Activated CD4-positive, alpha-beta T cell treated with anti-CD3 and anti-CD28 coated beads, Interleukin-2, amount 10 ng/mL, durations not matched to agents 24 days and 14 days (primary cell): ENCODE data around the gene OR6N2. TPM values are rescaled to one million over a fixed set of nuclear protein-coding genes. Genes with fewer than 3 reads are reported as not detected.

ENCODE experiments used
- DNase-seq: peaks from one replicate; pipeline ENCODE4 v3.0.0; 2022
- H3K27ac Mint-ChIP-seq: one replicate; pipeline ENCODE4 v1.8.0; 2022; ENCODE audit warnings: mild to moderate bottlenecking, mixed read lengths
- H3K27me3 Mint-ChIP-seq: one replicate; pipeline ENCODE4 v1.8.0; 2022; ENCODE audit warnings: mixed read lengths
- H3K36me3 Mint-ChIP-seq: one replicate; pipeline ENCODE4 v1.8.0; 2022; ENCODE audit warnings: low read depth, mild to moderate bottlenecking, mixed read lengths
- H3K4me1 Mint-ChIP-seq: one replicate; pipeline ENCODE4 v1.8.0; 2021; ENCODE audit warnings: mixed read lengths
- H3K4me3 Mint-ChIP-seq: one replicate; pipeline ENCODE4 v1.8.0; 2022; ENCODE audit warnings: mild to moderate bottlenecking, moderate library complexity, mixed read lengths
- H3K9me3 Mint-ChIP-seq: one replicate; pipeline ENCODE4 v1.8.0; 2021; ENCODE audit warnings: mixed read lengths
- intact Hi-C: fragments of 100-400 bp; cut with micrococcal nuclease; formaldehyde crosslinking; loops from one replicate; pipeline ENCODE4 v1.15.1; 2023
- total RNA-seq: library from RNA; stranded (reverse); gene quantifications from 2 replicates; pipeline ENCODE4 v1.2.3, GENCODE V29; 2022

Gene OR6N2
- total RNA-seq, 1 donor from 2014 or later, result not detected

DNA sequence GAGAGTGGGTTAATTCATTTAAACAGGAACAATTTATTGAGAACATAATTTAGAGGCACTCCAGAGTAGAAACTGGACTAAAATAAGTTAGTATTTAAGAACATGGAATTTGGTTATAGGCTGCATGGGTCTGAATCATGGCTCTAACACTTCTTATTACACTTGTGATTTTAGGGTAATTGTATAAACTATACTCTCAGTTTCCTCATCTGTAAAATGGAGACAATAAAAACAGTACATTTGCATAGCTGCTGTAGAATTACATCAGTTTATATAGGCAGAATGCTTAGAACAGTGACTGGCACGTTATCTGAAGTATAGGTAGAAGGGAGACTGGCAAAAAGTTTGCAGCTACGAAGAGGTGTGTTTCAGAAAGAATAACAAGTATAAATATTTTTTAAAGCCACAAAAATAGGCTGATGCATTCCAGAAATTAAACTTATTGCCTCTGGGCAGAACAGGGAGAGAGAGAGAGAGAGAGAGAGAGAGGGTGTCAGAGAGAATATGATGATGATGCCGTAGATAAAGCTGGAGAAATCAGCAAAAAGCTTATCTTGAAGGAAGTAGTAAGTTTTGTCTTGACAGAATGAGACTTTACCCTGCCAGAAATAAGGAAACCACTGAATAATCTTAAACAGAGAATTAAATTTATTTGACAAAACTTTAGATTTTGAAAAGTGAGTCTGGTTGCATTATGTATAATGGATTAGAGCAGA is 52.3 kb downstream of the OR6N2 start:
- H3K27ac Mint-ChIP-seq, result no peak overlapping the region
- intact Hi-C loops, result no loop called here
- H3K27me3 Mint-ChIP-seq, result peaks cover 21% of the 10 kb centered on the region
- no peak overlapping the region for H3K4me3 Mint-ChIP-seq
- no peaks in the 10 kb centered on the region for H3K4me1 Mint-ChIP-seq
- no peaks in the 10 kb centered on the region for H3K9me3 Mint-ChIP-seq
- no peaks in the 10 kb centered on the region for H3K36me3 Mint-ChIP-seq
- DNase-seq, result no peak

DNA sequence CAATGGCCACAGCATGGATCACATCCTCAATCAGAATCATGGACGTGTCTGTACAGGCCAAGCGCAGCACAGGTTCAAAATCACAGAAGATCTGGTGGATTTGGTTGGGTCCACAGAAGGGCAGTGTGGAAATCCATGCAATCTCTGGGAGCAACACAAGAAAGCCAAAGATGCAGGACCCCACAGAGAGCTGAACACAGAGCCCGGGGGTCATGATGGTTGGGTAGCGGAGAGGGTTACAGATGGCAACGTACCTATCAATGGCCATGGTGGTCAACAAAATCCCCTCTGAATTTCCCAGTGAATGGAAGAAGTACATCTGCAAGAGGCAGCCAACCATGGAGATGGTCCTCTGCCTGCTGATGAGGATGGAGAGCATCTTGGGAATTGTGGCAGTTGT is 56.6 kb downstream of the OR6N2 start:
- H3K27ac Mint-ChIP-seq, result no peak overlapping the region
- H3K36me3 Mint-ChIP-seq, result no peaks in the 10 kb centered on the region
- H3K4me3 Mint-ChIP-seq, result no peak overlapping the region
- no peaks in the 10 kb centered on the region for H3K9me3 Mint-ChIP-seq
- peaks cover 31% of the 10 kb centered on the region for H3K27me3 Mint-ChIP-seq
- DNase-seq, result no peak
- H3K4me1 Mint-ChIP-seq, result no peaks in the 10 kb centered on the region
- intact Hi-C loops, result no loop called here

Other genes with a start within 250 kb of the OR6N2 start
- gene OR6Y1, start 226.8 kb downstream of the OR6N2 start, total RNA-seq, result not detected in 2 replicates
- not detected in 2 replicates for gene OR6P1, start 210.6 kb downstream of the OR6N2 start, total RNA-seq
- not detected in 2 replicates for gene OR10X1, start 201.3 kb downstream of the OR6N2 start, total RNA-seq
- not detected in 2 replicates for gene OR10Z1, start 175.9 kb downstream of the OR6N2 start, total RNA-seq
- gene SPTA1, start 94.5 kb downstream of the OR6N2 start, total RNA-seq, result not detected in 2 replicates
- gene OR6K2, start 80.6 kb downstream of the OR6N2 start, total RNA-seq, result not detected in 2 replicates
- not detected in 2 replicates for gene OR6K3, start 60.5 kb downstream of the OR6N2 start, total RNA-seq
- not detected in 2 replicates for gene OR6K6, start 26.5 kb downstream of the OR6N2 start, total RNA-seq
- not detected in 2 replicates for gene OR6N1, start 9.0 kb downstream of the OR6N2 start, total RNA-seq
- not detected in 2 replicates for gene MNDA, start 50.1 kb upstream of the OR6N2 start, total RNA-seq
- gene PYHIN1, start 150.3 kb upstream of the OR6N2 start, total RNA-seq, result 10.4 and 11.3 TPM in 2 replicates
- 217 and 223 TPM in 2 replicates for gene IFI16, start 228.7 kb upstream of the OR6N2 start, total RNA-seq